Bronchial epithelial cell (primary cell): ENCODE results near the gene CNTFR. TPM values are rescaled to one million over a fixed set of nuclear protein-coding genes. Genes with fewer than 3 reads are reported as not detected.

Source experiments
- DNase-seq: peaks from one replicate; pipeline ENCODE4 v3.0.0-alpha.2; 2010; ENCODE audit warnings: low read depth
- FAIRE-seq: peaks from 2 replicates; lab custom pipeline; 2011; peaks lifted over from hg19 to GRCh38; lab: Jason Lieb, UNC
- H3K27me3 ChIP-seq: 2 replicates; pipeline ENCODE4 v1.5.1; 2011; ENCODE audit warnings: low read length; ENCODE audit not compliant: control insufficient read depth, insufficient read depth
- H3K36me3 ChIP-seq: 2 replicates; pipeline ENCODE4 v1.5.1; 2011; ENCODE audit warnings: low read length; ENCODE audit not compliant: control insufficient read depth, insufficient read depth
- H3K4me3 ChIP-seq: 2 replicates; pipeline ENCODE4 v1.5.1; 2011; ENCODE audit warnings: mild to moderate bottlenecking, low read depth, low read length, control low read depth
- total RNA-seq: library from RNA; depleted of rRNA; stranded (reverse); fragments of >200 nt; gene quantifications from 2 replicates; pipeline ENCODE4 v1.2.1, GENCODE V29; 2014
- TF ChIP-seq, protein P1 (sequence below): IDR thresholded peaks from 2 replicates; pipeline ENCODE4 v1.5.1; 2011; ENCODE audit warnings: mild to moderate bottlenecking, moderate library complexity, low read length, control low read depth, inconsistent platforms; ENCODE audit not compliant: insufficient read depth, severe bottlenecking

Gene CNTFR
- total RNA-seq, 1 donor from 2014 or later = not detected

DNA sequence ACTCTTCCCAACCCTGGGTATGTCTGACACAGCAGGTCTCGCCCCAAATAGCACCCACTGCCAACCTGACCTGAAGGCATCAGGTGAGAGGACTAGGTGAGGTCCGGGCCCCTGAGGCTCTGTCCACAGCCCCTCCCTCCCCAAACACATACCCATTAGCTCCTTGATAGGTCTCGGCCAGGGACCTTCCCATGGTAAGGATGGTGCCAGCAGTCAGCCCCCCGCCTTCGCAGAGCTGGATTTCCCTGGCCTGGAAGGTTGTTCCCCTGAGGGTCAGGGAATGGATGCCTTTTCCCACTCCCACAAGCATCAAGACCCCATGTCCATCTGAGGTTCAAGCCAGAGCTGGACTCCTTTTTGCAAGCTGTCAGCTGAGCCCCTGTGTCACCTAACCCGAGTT, 69.4 kb downstream of the CNTFR start:
- no peaks in the 10 kb centered on the region for H3K36me3 ChIP-seq
- H3K4me3 ChIP-seq = no peak overlapping the region
- H3K27me3 ChIP-seq = peaks cover 9% of the 10 kb centered on the region
- TF ChIP-seq, protein P1, sequence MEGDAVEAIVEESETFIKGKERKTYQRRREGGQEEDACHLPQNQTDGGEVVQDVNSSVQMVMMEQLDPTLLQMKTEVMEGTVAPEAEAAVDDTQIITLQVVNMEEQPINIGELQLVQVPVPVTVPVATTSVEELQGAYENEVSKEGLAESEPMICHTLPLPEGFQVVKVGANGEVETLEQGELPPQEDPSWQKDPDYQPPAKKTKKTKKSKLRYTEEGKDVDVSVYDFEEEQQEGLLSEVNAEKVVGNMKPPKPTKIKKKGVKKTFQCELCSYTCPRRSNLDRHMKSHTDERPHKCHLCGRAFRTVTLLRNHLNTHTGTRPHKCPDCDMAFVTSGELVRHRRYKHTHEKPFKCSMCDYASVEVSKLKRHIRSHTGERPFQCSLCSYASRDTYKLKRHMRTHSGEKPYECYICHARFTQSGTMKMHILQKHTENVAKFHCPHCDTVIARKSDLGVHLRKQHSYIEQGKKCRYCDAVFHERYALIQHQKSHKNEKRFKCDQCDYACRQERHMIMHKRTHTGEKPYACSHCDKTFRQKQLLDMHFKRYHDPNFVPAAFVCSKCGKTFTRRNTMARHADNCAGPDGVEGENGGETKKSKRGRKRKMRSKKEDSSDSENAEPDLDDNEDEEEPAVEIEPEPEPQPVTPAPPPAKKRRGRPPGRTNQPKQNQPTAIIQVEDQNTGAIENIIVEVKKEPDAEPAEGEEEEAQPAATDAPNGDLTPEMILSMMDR = no peak
- no peak for DNase-seq
- FAIRE-seq = no peak

DNA sequence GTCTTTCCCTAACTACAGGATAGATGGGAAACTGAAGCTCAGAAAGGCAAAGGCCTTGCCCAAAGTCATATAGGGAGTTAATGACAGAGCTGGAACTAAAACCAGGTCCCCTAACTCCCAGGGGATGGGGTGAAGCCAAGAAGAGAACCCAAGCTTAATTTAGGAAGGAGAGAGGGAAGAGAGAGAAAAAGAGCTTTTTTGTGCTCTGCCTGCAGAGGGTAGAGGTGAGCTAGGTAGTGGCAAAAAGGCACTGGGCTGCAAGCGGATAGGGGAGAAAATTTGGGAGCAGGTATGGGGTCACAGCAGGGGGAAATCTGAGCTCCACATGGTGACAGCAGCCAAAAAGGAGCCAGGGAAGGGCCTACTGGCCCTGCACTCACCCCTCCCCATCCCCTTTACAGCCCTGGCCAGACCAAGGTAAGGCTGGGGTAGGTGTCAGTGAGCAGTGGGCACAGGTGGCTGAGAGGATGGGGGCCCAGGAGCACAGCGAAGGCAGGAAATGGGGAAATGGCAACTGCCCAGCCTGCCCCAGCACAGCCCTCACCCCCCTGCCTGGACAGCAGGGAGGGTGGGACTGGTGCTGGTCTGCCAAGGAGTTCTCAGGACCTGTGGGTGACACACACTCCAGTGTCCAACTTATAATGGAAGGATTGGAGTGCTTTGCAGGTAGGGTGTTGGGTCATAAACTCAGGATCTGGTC, 70.1 kb downstream of the CNTFR start:
- Histone ChIP-seq H3K36me3 (no peaks in the 10 kb centered on the region), H3K4me3 (no peak overlapping the region), H3K27me3 (peaks cover 13% of the 10 kb centered on the region)
- TF ChIP-seq, protein P1 = peak; percentile 14
- FAIRE-seq (no peak), DNase-seq (no peak)

DNA sequence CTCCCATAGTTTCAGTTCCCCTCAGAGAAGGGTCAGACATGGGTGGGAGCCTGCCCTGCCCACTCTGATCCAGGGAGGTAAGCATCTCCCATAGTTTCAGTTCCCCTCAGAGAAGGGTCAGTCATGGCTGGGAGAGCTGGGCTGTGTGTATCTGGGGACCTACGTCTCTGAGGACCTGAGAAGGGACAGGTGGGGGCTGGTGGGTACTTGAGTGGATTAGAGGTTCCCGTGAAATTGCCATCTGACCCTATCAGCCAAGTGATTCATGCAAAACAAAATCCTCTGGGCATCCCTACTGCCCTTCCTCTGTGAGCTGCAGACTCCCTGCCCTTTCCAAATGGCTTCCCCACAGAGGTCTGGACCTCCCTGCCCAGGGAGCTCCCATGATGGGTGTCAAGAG, 70.6 kb downstream of the CNTFR start:
- TF ChIP-seq, protein P1 = no peak
- H3K27me3 ChIP-seq = peaks cover 13% of the 10 kb centered on the region
- no peaks in the 10 kb centered on the region for H3K36me3 ChIP-seq
- H3K4me3 ChIP-seq = no peak overlapping the region
- DNase-seq (no peak), FAIRE-seq (no peak)

DNA sequence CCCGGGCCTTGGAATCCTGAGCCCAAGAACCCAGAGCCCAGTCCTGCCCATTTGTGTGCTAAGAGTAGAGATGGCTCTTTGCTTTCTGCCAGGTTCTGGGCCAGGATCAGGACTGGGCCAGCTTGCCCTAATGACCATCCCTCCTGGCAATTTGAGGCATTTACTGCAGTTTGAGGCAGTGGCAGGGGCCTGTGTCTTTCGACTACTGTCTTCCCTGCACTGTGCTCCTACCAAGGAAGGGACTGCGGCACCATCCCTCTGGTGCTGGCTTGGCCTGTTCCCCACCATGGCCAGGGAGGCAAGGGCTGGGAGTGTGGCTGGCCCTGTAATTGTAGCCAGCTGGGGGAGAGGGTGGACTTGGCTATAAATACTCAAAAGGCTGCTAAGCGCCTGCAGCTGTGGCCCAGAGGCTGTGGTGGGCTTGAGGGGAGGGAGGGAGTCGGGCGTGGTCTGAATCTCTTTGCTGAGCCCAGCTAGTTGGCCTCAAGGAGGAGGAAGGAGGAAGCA, 71.4 kb downstream of the CNTFR start:
- TF ChIP-seq, protein P1 = no peak
- no peak for DNase-seq
- Histone ChIP-seq H3K27me3 (peaks cover 13% of the 10 kb centered on the region), H3K4me3 (no peak overlapping the region), H3K36me3 (no peaks in the 10 kb centered on the region)
- FAIRE-seq = no peak

DNA sequence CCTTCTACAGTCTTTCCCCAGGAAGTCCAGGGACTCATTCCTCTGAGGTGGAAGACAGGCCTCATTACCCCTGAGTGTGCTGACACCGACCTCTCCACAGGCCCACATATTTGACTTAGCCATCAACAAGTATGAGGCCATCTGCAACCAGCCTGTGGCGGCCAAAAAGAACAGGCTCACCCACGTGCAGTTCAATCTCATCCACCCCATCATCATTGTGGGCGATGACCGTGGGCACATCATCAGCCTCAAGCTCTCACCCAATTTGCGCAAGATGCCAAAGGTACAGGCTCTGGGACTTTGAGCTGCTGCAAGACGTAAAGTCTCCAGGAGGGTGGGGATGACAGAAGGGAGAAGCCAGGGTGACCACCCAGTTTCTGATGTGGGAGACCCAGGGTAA, 72.3 kb downstream of the CNTFR start:
- DNase-seq (no peak), FAIRE-seq (peak; percentile 94)
- Histone ChIP-seq H3K4me3 (no peak overlapping the region), H3K27me3 (peaks cover 10% of the 10 kb centered on the region), H3K36me3 (no peaks in the 10 kb centered on the region)
- TF ChIP-seq, protein P1 = no peak
